Activated CD4-positive, alpha-beta memory T cell treated with anti-CD3 and anti-CD28 coated beads, Interleukin-2, amount 10 ng/mL, durations not matched to agents 7 days and 5 days (primary cell): ENCODE data around the gene AMZ2. TPM values are rescaled to one million over a fixed set of nuclear protein-coding genes. Genes with fewer than 3 reads are reported as not detected.

ENCODE experiments used
- total RNA-seq, 2 experiments: library from RNA; stranded (reverse); gene quantifications; one replicate each; pipeline ENCODE4 v1.2.3, GENCODE V29; 2021

AMZ2 gene
- total RNA-seq, 2 experiments from 2014 or later: 106 to 121 TPM

Other genes with a start within 250 kb of the AMZ2 start
- gene KPNA2, start 212.3 kb upstream of the AMZ2 start, total RNA-seq: 100 to 1,000 TPM; 227 TPM
- 10 to 100 TPM; 10.4 to 10.8 TPM for gene SLC16A6, start 43.1 kb downstream of the AMZ2 start, total RNA-seq
- gene ARSG, start 43.5 kb downstream of the AMZ2 start, total RNA-seq: 10 to 100 TPM; 13.5 to 16.8 TPM
- gene WIPI1, start 209.5 kb downstream of the AMZ2 start, total RNA-seq: 10 to 100 TPM; 60.0 to 62.7 TPM